H9 (cell line): ENCODE measurements around the gene BAZ2A. TPM values are rescaled to one million over a fixed set of nuclear protein-coding genes. Genes with fewer than 3 reads are reported as not detected.

Experiments used
- DNase-seq: peaks from one replicate; pipeline ENCODE4 v3.0.0-alpha.2; 2017
- H2AFZ ChIP-seq: one replicate; pipeline ENCODE4 v1.6.1; 2013; ENCODE audit warnings: mild to moderate bottlenecking, low read length, control low read depth, moderate library complexity
- H2AK5ac ChIP-seq: 2 replicates; pipeline ENCODE4 v1.6.1; 2013; ENCODE audit warnings: low read length, control low read depth, mixed read lengths; ENCODE audit not compliant: insufficient read length
- H2BK120ac ChIP-seq: one replicate; pipeline ENCODE4 v1.6.1; 2013; ENCODE audit warnings: low read depth, mild to moderate bottlenecking, low read length, control low read depth, inconsistent platforms; ENCODE audit not compliant: poor library complexity, severe bottlenecking
- H2BK12ac ChIP-seq: 2 replicates; pipeline ENCODE4 v1.6.1; 2013; ENCODE audit warnings: low read length, control low read depth, mixed read lengths, low read depth; ENCODE audit not compliant: insufficient read length
- H2BK15ac ChIP-seq: 2 replicates; pipeline ENCODE4 v1.6.1; 2013; ENCODE audit warnings: low read depth, low read length, control low read depth
- H2BK20ac ChIP-seq: one replicate; pipeline ENCODE4 v1.6.1; 2013; ENCODE audit warnings: low read depth, mild to moderate bottlenecking, low read length, control low read depth, inconsistent platforms; ENCODE audit not compliant: poor library complexity, severe bottlenecking
- H2BK5ac ChIP-seq: 2 replicates; pipeline ENCODE4 v1.6.1; 2013; ENCODE audit warnings: low read length, control low read depth, mixed read lengths; ENCODE audit not compliant: insufficient read length
- H3K14ac ChIP-seq: 2 replicates; pipeline ENCODE4 v1.6.1; 2013; ENCODE audit warnings: low read length, control low read depth; ENCODE audit not compliant: insufficient read depth
- H3K18ac ChIP-seq: 2 replicates; pipeline ENCODE4 v1.6.1; 2013; ENCODE audit warnings: low read depth, mild to moderate bottlenecking, mixed read lengths, low read length, control low read depth; ENCODE audit not compliant: insufficient read length
- H3K23ac ChIP-seq: 2 replicates; pipeline ENCODE4 v1.6.1; 2013; ENCODE audit warnings: low read length, control low read depth, mixed read lengths, low read depth; ENCODE audit not compliant: insufficient read length
- H3K23me2 ChIP-seq: 2 replicates; pipeline ENCODE4 v1.6.1; 2013; ENCODE audit warnings: low read depth, mild to moderate bottlenecking, mixed read lengths, low read length, control low read depth; ENCODE audit not compliant: insufficient read length, poor library complexity, severe bottlenecking
- H3K27ac ChIP-seq: 2 replicates; pipeline ENCODE4 v1.5.1; 2013; ENCODE audit warnings: low read length, control low read depth, mixed read lengths, low read depth; ENCODE audit not compliant: insufficient read length
- H3K27me3 ChIP-seq: 2 replicates; pipeline ENCODE4 v1.6.1; 2013; ENCODE audit warnings: low read length, control low read depth, inconsistent platforms; ENCODE audit not compliant: insufficient read depth
- H3K4ac ChIP-seq: 2 replicates; pipeline ENCODE4 v1.6.1; 2013; ENCODE audit warnings: low read depth, mild to moderate bottlenecking, control low read depth, inconsistent platforms, low read length, moderate library complexity
- H3K4me1 ChIP-seq: 2 replicates; pipeline ENCODE4 v1.6.1; 2013; ENCODE audit warnings: low read length, control low read depth, inconsistent platforms; ENCODE audit not compliant: insufficient read depth
- H3K4me2 ChIP-seq: 2 replicates; pipeline ENCODE4 v1.6.1; 2013; ENCODE audit warnings: low read length, control low read depth, mixed read lengths; ENCODE audit not compliant: insufficient read length, insufficient read depth
- H3K56ac ChIP-seq: 2 replicates; pipeline ENCODE4 v1.6.1; 2013; ENCODE audit warnings: low read depth, mild to moderate bottlenecking, mixed read lengths, low read length, control low read depth; ENCODE audit not compliant: insufficient read length
- H3K79me1 ChIP-seq: 2 replicates; pipeline ENCODE4 v1.6.1; 2013; ENCODE audit warnings: low read depth, mild to moderate bottlenecking, moderate library complexity, low read length, control low read depth, inconsistent platforms; ENCODE audit not compliant: insufficient read depth, poor library complexity, severe bottlenecking
- H3K79me2 ChIP-seq: 2 replicates; pipeline ENCODE4 v1.6.1; 2013; ENCODE audit warnings: low read length, control low read depth, inconsistent platforms; ENCODE audit not compliant: insufficient read depth
- H3K9ac ChIP-seq: 2 replicates; pipeline ENCODE4 v1.6.1; 2013; ENCODE audit warnings: low read length, control low read depth, mixed read lengths; ENCODE audit not compliant: insufficient read length; ENCODE audit errors: extremely low read depth
- H3K9me3 ChIP-seq: one replicate; pipeline ENCODE4 v1.6.1; 2013; ENCODE audit warnings: low read depth, low read length, inconsistent platforms; ENCODE audit not compliant: control insufficient read depth
- H3T11ph ChIP-seq: one replicate; pipeline ENCODE4 v1.6.1; 2013; ENCODE audit warnings: mild to moderate bottlenecking, low read length, control low read depth, inconsistent platforms
- H4K20me1 ChIP-seq: one replicate; pipeline ENCODE4 v1.6.1; 2013; ENCODE audit not compliant: control insufficient read depth, insufficient read length, insufficient read depth
- H4K5ac ChIP-seq: 2 replicates; pipeline ENCODE4 v1.6.1; 2013; ENCODE audit warnings: low read depth, mild to moderate bottlenecking, mixed read lengths, low read length, control low read depth; ENCODE audit not compliant: insufficient read length
- H4K8ac ChIP-seq: replicated peaks from 2 replicates; pipeline ENCODE4 v1.6.1; 2013; ENCODE audit warnings: low read length, control low read depth, mixed read lengths, low read depth; ENCODE audit not compliant: insufficient read length
- H4K91ac ChIP-seq: 2 replicates; pipeline ENCODE4 v1.6.1; 2013; ENCODE audit warnings: low read depth, mild to moderate bottlenecking, moderate library complexity, mixed read lengths, low read length, control low read depth; ENCODE audit not compliant: insufficient read length
- H3K27ac Mint-ChIP-seq, 3 experiments: 2 replicates in 2 of 3; 3 replicates in 1 of 3; pipeline ENCODE4 v1.8.0; 2020 to 2021; ENCODE audit warnings: mixed read lengths in 3 of 3, mild to moderate bottlenecking in 1 of 3, moderate library complexity in 1 of 3
- H3K27me3 Mint-ChIP-seq: 2 replicates; pipeline ENCODE4 v1.8.0; 2021; ENCODE audit warnings: low read depth, mild to moderate bottlenecking, moderate library complexity, mixed read lengths
- H3K36me3 Mint-ChIP-seq, 3 experiments: 2 replicates in 2 of 3; 3 replicates in 1 of 3; pipeline ENCODE4 v1.8.0; 2020 to 2021; ENCODE audit warnings: low read depth in 3 of 3, mixed read lengths in 3 of 3; ENCODE audit not compliant: insufficient read depth in 1 of 3
- H3K4me1 Mint-ChIP-seq, 2 experiments: 2 replicates each; pipeline ENCODE4 v1.8.0; 2020; ENCODE audit warnings: mixed read lengths in 2 of 2
- H3K4me3 Mint-ChIP-seq, 2 experiments: 2 replicates in 1 of 2; 3 replicates in 1 of 2; pipeline ENCODE4 v1.8.0; 2020 to 2021; ENCODE audit warnings: mild to moderate bottlenecking in 2 of 2, mixed read lengths in 2 of 2, moderate library complexity in 1 of 2
- H3K9me3 Mint-ChIP-seq, 2 experiments: 2 replicates in 1 of 2; 3 replicates in 1 of 2; pipeline ENCODE4 v1.8.0; 2020; ENCODE audit warnings: mild to moderate bottlenecking in 2 of 2, mixed read lengths in 2 of 2, moderate library complexity in 1 of 2
- WGBS: extraction: QIAGEN DNeasy Blood & Tissue Kit; methylation state at CpG from one replicate; pipeline ENCODE4 v1.1.7; 2013; ENCODE audit warnings: missing lambda C conversion rate, low lambda C conversion rate, mixed read lengths; ENCODE audit not compliant: insufficient read length; ENCODE audit errors: extremely low coverage; 5-methylcytosine and 5-hydroxymethylcytosine counted together
- total RNA-seq: library from RNA; stranded (reverse); gene quantifications from 2 replicates; pipeline ENCODE4 v1.2.1, GENCODE V29; 2021
- TF ChIP-seq, protein P1 (sequence below): fragments of 200-600 bp; sonication (generic); conservative IDR thresholded peaks from 3 replicates; pipeline ENCODE4 v1.8.0; 2021; ENCODE audit warnings: antibody characterized with exemption, mild to moderate bottlenecking

Gene BAZ2A
- total RNA-seq, 1 experiment from 2014 or later, result 108 TPM

GRCh38 chr12:56591126-56591525, 39.0 kb downstream of the BAZ2A start:
- H2BK5ac ChIP-seq, result no peak overlapping the region
- H4K8ac ChIP-seq, result no peak overlapping the region
- H3K56ac ChIP-seq, result no peak overlapping the region
- H3K27me3 ChIP-seq, result no peaks in the 10 kb centered on the region
- no peaks in the 10 kb centered on the region for H3K27me3 Mint-ChIP-seq
- H2BK20ac ChIP-seq, result no peak overlapping the region
- no peak overlapping the region for H4K91ac ChIP-seq
- no peaks in the 10 kb centered on the region for H3K79me2 ChIP-seq
- H2AK5ac ChIP-seq, result no peak overlapping the region
- no peak for DNase-seq
- TF ChIP-seq, protein P1, sequence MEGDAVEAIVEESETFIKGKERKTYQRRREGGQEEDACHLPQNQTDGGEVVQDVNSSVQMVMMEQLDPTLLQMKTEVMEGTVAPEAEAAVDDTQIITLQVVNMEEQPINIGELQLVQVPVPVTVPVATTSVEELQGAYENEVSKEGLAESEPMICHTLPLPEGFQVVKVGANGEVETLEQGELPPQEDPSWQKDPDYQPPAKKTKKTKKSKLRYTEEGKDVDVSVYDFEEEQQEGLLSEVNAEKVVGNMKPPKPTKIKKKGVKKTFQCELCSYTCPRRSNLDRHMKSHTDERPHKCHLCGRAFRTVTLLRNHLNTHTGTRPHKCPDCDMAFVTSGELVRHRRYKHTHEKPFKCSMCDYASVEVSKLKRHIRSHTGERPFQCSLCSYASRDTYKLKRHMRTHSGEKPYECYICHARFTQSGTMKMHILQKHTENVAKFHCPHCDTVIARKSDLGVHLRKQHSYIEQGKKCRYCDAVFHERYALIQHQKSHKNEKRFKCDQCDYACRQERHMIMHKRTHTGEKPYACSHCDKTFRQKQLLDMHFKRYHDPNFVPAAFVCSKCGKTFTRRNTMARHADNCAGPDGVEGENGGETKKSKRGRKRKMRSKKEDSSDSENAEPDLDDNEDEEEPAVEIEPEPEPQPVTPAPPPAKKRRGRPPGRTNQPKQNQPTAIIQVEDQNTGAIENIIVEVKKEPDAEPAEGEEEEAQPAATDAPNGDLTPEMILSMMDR, result peak; percentile 27; the same call in 2 of the 3 replicates
- H2BK12ac ChIP-seq, result no peak overlapping the region
- no peak overlapping the region for H3K4me2 ChIP-seq
- no peak overlapping the region for H3K4me3 Mint-ChIP-seq
- WGBS, result no CpG with 5 or more reads among the region's 5 CpGs
- H3K23me2 ChIP-seq, result no peaks in the 10 kb centered on the region
- H3K4me1 Mint-ChIP-seq, result peaks cover 29 to 38% of the 10 kb centered on the region in 2 experiments
- H3K23ac ChIP-seq, result no peak overlapping the region
- H3K27ac Mint-ChIP-seq, result peak overlapping the region in 1 of 3 experiments; percentile 17; a peak in 2 of 7 replicates
- H3K4me1 ChIP-seq, result peaks cover 12% of the 10 kb centered on the region; the same call in 1 of the 2 replicates
- no peaks in the 10 kb centered on the region for H3K9me3 Mint-ChIP-seq
- H3K4ac ChIP-seq, result no peak overlapping the region
- no peak overlapping the region for H3K18ac ChIP-seq
- no peak overlapping the region for H3T11ph ChIP-seq
- peaks cover 0 to 15% (median 2%) of the 10 kb centered on the region in 3 experiments; a peak in 3 of 7 replicates for H3K36me3 Mint-ChIP-seq
- no peak overlapping the region for H3K9ac ChIP-seq
- no peak overlapping the region for H2AFZ ChIP-seq
- H3K14ac ChIP-seq, result no peak overlapping the region
- H3K27ac ChIP-seq, result no peak overlapping the region
- no peak overlapping the region for H4K5ac ChIP-seq
- H2BK15ac ChIP-seq, result no peak overlapping the region
- no peak overlapping the region for H2BK120ac ChIP-seq
- no peaks in the 10 kb centered on the region for H3K9me3 ChIP-seq
- H3K79me1 ChIP-seq, result no peaks in the 10 kb centered on the region
- H4K20me1 ChIP-seq, result peaks cover 3% of the 10 kb centered on the region
